HepG2 (cell line): ENCODE measurements around the gene TENM3. TPM values are rescaled to one million over a fixed set of nuclear protein-coding genes. Genes with fewer than 3 reads are reported as not detected.

ENCODE experiments used
- ATAC-seq: fragments of 200-7000 bp; cut with Tn5 transposase; 3 replicates; pipeline ENCODE4 v1.9.1; 2020; ENCODE audit warnings: mild to moderate bottlenecking, moderate library complexity
- BruUV-seq: library from RNA; stranded (reverse); fragments of 400-500 nt; replicated peaks from 2 replicates; lab custom pipeline; 2021; lab: Mats Ljungman, UMichigan
- CTCF ChIA-PET: fragments of 300-600 bp; formaldehyde crosslinking; extraction: SDS; loops from one replicate; lab custom pipeline; 2021; ENCODE audit warnings: low total read pairs, inconsistent platforms, low intra/inter-chr PET ratio; lab: Yijun Ruan, JAX
- POLR2A ChIA-PET: fragments of 350-600 bp; sonication (Branson Sonifier 250); formaldehyde crosslinking; loops from one replicate; lab custom pipeline; 2020; ENCODE audit warnings: antibody characterized with exemption, inconsistent platforms; lab: Yijun Ruan, JAX
- DNase-seq: peaks from one replicate; pipeline ENCODE4 v3.0.0-alpha.2; 2015; ENCODE audit warnings: low spot score
- FAIRE-seq: peaks from 3 replicates; lab custom pipeline; 2011; peaks lifted over from hg19 to GRCh38; lab: Jason Lieb, UNC
- H2AFZ ChIP-seq: one replicate; pipeline ENCODE4 v1.6.1; 2011; ENCODE audit warnings: low read length, inconsistent platforms
- H3K27ac ChIP-seq: fragments of 300-600 bp; 3 replicates; pipeline ENCODE4 v1.8.0; 2011; ENCODE audit warnings: mixed run types, mild to moderate bottlenecking, mixed read lengths, low read length, inconsistent platforms; ENCODE audit not compliant: insufficient read depth; ENCODE audit errors: extremely low read length
- H3K27me3 ChIP-seq, 2 experiments: fragments of 200-600 bp in 1 of 2; 2 replicates in 1 of 2; 3 replicates in 1 of 2; pipeline versions ENCODE4 v1.6.0 to v1.8.0; 2011; ENCODE audit warnings: low read length in 2 of 2, mild to moderate bottlenecking in 2 of 2, moderate library complexity in 2 of 2, inconsistent platforms in 1 of 2; ENCODE audit not compliant: insufficient read depth in 2 of 2, control insufficient read depth in 1 of 2
- H3K36me3 ChIP-seq, 2 experiments: fragments of 200-600 bp in 1 of 2; replicated peaks in 1 of 2; 2 replicates in 1 of 2; 3 replicates in 1 of 2; pipeline versions ENCODE4 v1.5.1 to v1.8.0; 2011; ENCODE audit warnings: low read length in 2 of 2, inconsistent platforms in 1 of 2; ENCODE audit not compliant: insufficient read depth in 2 of 2, control insufficient read depth in 1 of 2
- H3K4me1 ChIP-seq: 2 replicates; pipeline ENCODE4 v1.5.1; 2012; ENCODE audit warnings: low read length, inconsistent platforms; ENCODE audit not compliant: insufficient read depth
- H3K4me2 ChIP-seq: 2 replicates; pipeline ENCODE4 v1.6.0; 2011; ENCODE audit warnings: low read depth, low read length, inconsistent platforms
- H3K4me3 ChIP-seq, 3 experiments: fragments of 200-600 bp in 1 of 3; sonication (generic), shearing (Covaris generic) in 1 of 3; replicated peaks in 1 of 3; 2 replicates each; pipeline ENCODE4 v1.5.1; 2011 to 2016; ENCODE audit warnings: low read length in 3 of 3, inconsistent platforms in 2 of 3, low read depth in 2 of 3, mild to moderate bottlenecking in 2 of 3, control low read depth in 1 of 3, mixed read lengths in 1 of 3; ENCODE audit not compliant: insufficient read depth in 1 of 3
- H3K79me2 ChIP-seq: one replicate; pipeline ENCODE4 v1.6.1; 2011; ENCODE audit warnings: low read length, inconsistent platforms; ENCODE audit not compliant: insufficient read depth
- H3K9ac ChIP-seq: 2 replicates; pipeline ENCODE4 v1.6.0; 2011; ENCODE audit warnings: mild to moderate bottlenecking, low read depth, low read length, inconsistent platforms; ENCODE audit not compliant: insufficient read depth
- H3K9me3 ChIP-seq: 2 replicates; pipeline ENCODE4 v1.5.1; 2012; ENCODE audit warnings: mild to moderate bottlenecking, low read length
- H4K20me1 ChIP-seq: 2 replicates; pipeline ENCODE4 v1.6.0; 2011; ENCODE audit warnings: inconsistent platforms, mild to moderate bottlenecking, low read length, moderate library complexity; ENCODE audit not compliant: insufficient read depth
- ARNTL ChIP-seq: sonication (generic); formaldehyde crosslinking; IDR thresholded peaks from 2 replicates; pipeline ENCODE4 v1.4.0; 2020; ENCODE audit warnings: mild to moderate bottlenecking, missing genetic modification reagents
- ATRX ChIP-seq: sonication (generic); formaldehyde crosslinking; IDR thresholded peaks from 2 replicates; pipeline ENCODE4 v1.4.0; 2020; ENCODE audit warnings: missing genetic modification reagents, borderline replicate concordance
- BCLAF1 ChIP-seq: fragments of 450-650 bp; IDR thresholded peaks from 2 replicates; pipeline ENCODE4 v1.6.1; 2017; ENCODE audit warnings: mild to moderate bottlenecking
- HNF4G ChIP-seq, 2 experiments: sonication (generic) in 1 of 2; formaldehyde crosslinking in 1 of 2; IDR thresholded peaks; 2 replicates each; pipeline versions ENCODE4 v1.4.0 to v1.6.1; 2011 to 2020; ENCODE audit warnings: borderline replicate concordance in 2 of 2, low read depth in 2 of 2, mild to moderate bottlenecking in 2 of 2, low read length in 1 of 2, missing genetic modification reagents in 1 of 2, moderate library complexity in 1 of 2
- ZBTB26 ChIP-seq: IDR thresholded peaks from 2 replicates; pipeline ENCODE4 v1.6.1; 2016; ENCODE audit warnings: missing compliant biosample characterization, missing genetic modification reagents, borderline replicate concordance
- ZNF224 ChIP-seq: sonication (generic); formaldehyde crosslinking; IDR thresholded peaks from 2 replicates; pipeline ENCODE4 v1.5.0; 2020; ENCODE audit warnings: mild to moderate bottlenecking, missing genetic modification reagents
- ZNF264 ChIP-seq: sonication (generic); formaldehyde crosslinking; IDR thresholded peaks from 2 replicates; pipeline ENCODE4 v1.4.0; 2020; ENCODE audit warnings: missing genetic modification reagents
- ZNF512 ChIP-seq: sonication (generic); formaldehyde crosslinking; IDR thresholded peaks from 2 replicates; pipeline ENCODE4 v1.4.0; 2020; ENCODE audit warnings: mild to moderate bottlenecking, missing genetic modification reagents
- ZNF646 ChIP-seq: sonication (generic); formaldehyde crosslinking; IDR thresholded peaks from 2 replicates; pipeline ENCODE4 v1.9.0; 2021; ENCODE audit warnings: mild to moderate bottlenecking, missing genetic modification reagents
- ZNF652 ChIP-seq: IDR thresholded peaks from 2 replicates; pipeline ENCODE4 v1.6.1; 2016; ENCODE audit warnings: low read depth, borderline replicate concordance
- ZNF737 ChIP-seq: sonication (generic); formaldehyde crosslinking; IDR thresholded peaks from 2 replicates; pipeline ENCODE4 v1.5.0; 2020; ENCODE audit warnings: missing genetic modification reagents, mild to moderate bottlenecking, borderline replicate concordance
- ZNF780A ChIP-seq: sonication (generic); formaldehyde crosslinking; IDR thresholded peaks from 2 replicates; pipeline ENCODE4 v1.8.0; 2022; ENCODE audit warnings: mild to moderate bottlenecking, missing genetic modification reagents, moderate library complexity
- WGBS: methylation state at CpG from one replicate; pipeline ENCODE4 v1.1.6; 2017; ENCODE audit warnings: low lambda C conversion rate; 5-methylcytosine and 5-hydroxymethylcytosine counted together
- in situ Hi-C: cut with HindIII; loops from 2 replicates; pipeline ENCODE4 v1.10.0; 2017; ENCODE audit warnings: low pct_unique_long_range_greater_than_20kb; ENCODE audit not compliant: extremely low pct_ligation_motif_present
- intact Hi-C: fragments of 100-400 bp; cut with micrococcal nuclease; formaldehyde crosslinking; loops from one replicate; pipeline ENCODE4 v1.10.0; 2022; ENCODE audit not compliant: unreplicated experiment
- polyA plus RNA-seq, 8 experiments: library from polyadenylated mRNA; depleted of rRNA in 3 of 8; stranded (reverse) in 7 of 8; unstranded in 1 of 8; fragments of >200 nt; fragmentation: Illumina TruSeq in 4 of 8; extraction: Trizol in 4 of 8; gene quantifications; 2 replicates each; pipeline versions ENCODE4 v1.2.1 to v1.2.3, GENCODE V29; 2011 to 2016; ENCODE audit warnings: low read depth in 4 of 8, missing spikeins in 1 of 8, mixed read lengths in 1 of 8; ENCODE audit not compliant: insufficient read depth in 1 of 8
- total RNA-seq, 5 experiments: library from RNA; depleted of rRNA; stranded (reverse); fragments of >200 nt; fragmentation: Illumina TruSeq; extraction: Trizol; gene quantifications; 2 replicates each; pipeline ENCODE4 v1.2.3, GENCODE V29; 2016; ENCODE audit warnings: low read depth in 1 of 5

Gene TENM3
- total and polyA plus RNA-seq, 2 of the 13 experiments (the other 11 are each of a cell fraction or from before 2014, with no cell fraction given), result 0.04 TPM; not detected in 1

GRCh38 chr4:182409271-182409670 lies 166.1 kb downstream of the TENM3 start:
- FAIRE-seq, result no peak
- WGBS, result 16% methylated on average over 5 of the region's 5 CpGs
- Histone ChIP-seq H3K27ac (no peak overlapping the region), H3K9ac (no peak overlapping the region), H3K27me3 (peaks cover 0 to 7% of the 10 kb centered on the region in 2 experiments; a peak in 1 of 5 replicates), H3K4me1 (no peaks in the 10 kb centered on the region), H3K9me3 (peaks cover 9% of the 10 kb centered on the region), H3K4me3 (no peak overlapping the region), H2AFZ (no peak overlapping the region), H3K36me3 (no peaks in the 10 kb centered on the region), H4K20me1 (no peaks in the 10 kb centered on the region), H3K79me2 (no peaks in the 10 kb centered on the region), H3K4me2 (no peak overlapping the region)
- CTCF ChIA-PET, result no interaction called here
- DNase-seq, result no peak
- ATAC-seq, result no peak
- POLR2A ChIA-PET, result no interaction called here
- no TSS peak for BruUV-seq
- intact Hi-C loops, result no loop called here
- in situ Hi-C loops, result no loop called here
- TF ChIP-seq ARNTL (CRISPR knock-in tag) (no peak), ZBTB26 (CRISPR knock-in tag) (no peak), ATRX (CRISPR knock-in tag) (no peak), ZNF512 (CRISPR knock-in tag) (no peak), ZNF264 (CRISPR knock-in tag) (no peak), HNF4G (IDR thresholded peaks at IDR 0.05; ENCODE audit: borderline replicate concordance, low read depth, low read length) (no peak), HNF4G (CRISPR knock-in tag; IDR thresholded peaks at IDR 0.05; ENCODE audit: borderline replicate concordance, low read depth) (no peak), ZNF224 (CRISPR knock-in tag) (no peak), ZNF737 (CRISPR knock-in tag) (no peak), ZNF652 (CRISPR knock-in tag) (no peak), ZNF646 (CRISPR knock-in tag) (no peak), BCLAF1 (no peak), ZNF780A (no peak)
